H9 (cell line): ENCODE measurements around the gene OR10A4. TPM values are rescaled to one million over a fixed set of nuclear protein-coding genes. Genes with fewer than 3 reads are reported as not detected.

Experiments
- DNase-seq: peaks from one replicate; pipeline ENCODE4 v3.0.0-alpha.2; 2017
- H2AFZ ChIP-seq: one replicate; pipeline ENCODE4 v1.6.1; 2013; ENCODE audit warnings: mild to moderate bottlenecking, low read length, control low read depth, moderate library complexity
- H2AK5ac ChIP-seq: 2 replicates; pipeline ENCODE4 v1.6.1; 2013; ENCODE audit warnings: low read length, control low read depth, mixed read lengths; ENCODE audit not compliant: insufficient read length
- H2BK120ac ChIP-seq: one replicate; pipeline ENCODE4 v1.6.1; 2013; ENCODE audit warnings: low read depth, mild to moderate bottlenecking, low read length, control low read depth, inconsistent platforms; ENCODE audit not compliant: poor library complexity, severe bottlenecking
- H2BK12ac ChIP-seq: 2 replicates; pipeline ENCODE4 v1.6.1; 2013; ENCODE audit warnings: low read length, control low read depth, mixed read lengths, low read depth; ENCODE audit not compliant: insufficient read length
- H2BK15ac ChIP-seq: 2 replicates; pipeline ENCODE4 v1.6.1; 2013; ENCODE audit warnings: low read depth, low read length, control low read depth
- H2BK20ac ChIP-seq: one replicate; pipeline ENCODE4 v1.6.1; 2013; ENCODE audit warnings: low read depth, mild to moderate bottlenecking, low read length, control low read depth, inconsistent platforms; ENCODE audit not compliant: poor library complexity, severe bottlenecking
- H2BK5ac ChIP-seq: 2 replicates; pipeline ENCODE4 v1.6.1; 2013; ENCODE audit warnings: low read length, control low read depth, mixed read lengths; ENCODE audit not compliant: insufficient read length
- H3K14ac ChIP-seq: 2 replicates; pipeline ENCODE4 v1.6.1; 2013; ENCODE audit warnings: low read length, control low read depth; ENCODE audit not compliant: insufficient read depth
- H3K18ac ChIP-seq: 2 replicates; pipeline ENCODE4 v1.6.1; 2013; ENCODE audit warnings: low read depth, mild to moderate bottlenecking, mixed read lengths, low read length, control low read depth; ENCODE audit not compliant: insufficient read length
- H3K23ac ChIP-seq: 2 replicates; pipeline ENCODE4 v1.6.1; 2013; ENCODE audit warnings: low read length, control low read depth, mixed read lengths, low read depth; ENCODE audit not compliant: insufficient read length
- H3K23me2 ChIP-seq: 2 replicates; pipeline ENCODE4 v1.6.1; 2013; ENCODE audit warnings: low read depth, mild to moderate bottlenecking, mixed read lengths, low read length, control low read depth; ENCODE audit not compliant: insufficient read length, poor library complexity, severe bottlenecking
- H3K27ac ChIP-seq: 2 replicates; pipeline ENCODE4 v1.5.1; 2013; ENCODE audit warnings: low read length, control low read depth, mixed read lengths, low read depth; ENCODE audit not compliant: insufficient read length
- H3K27me3 ChIP-seq: 2 replicates; pipeline ENCODE4 v1.6.1; 2013; ENCODE audit warnings: low read length, control low read depth, inconsistent platforms; ENCODE audit not compliant: insufficient read depth
- H3K4ac ChIP-seq: 2 replicates; pipeline ENCODE4 v1.6.1; 2013; ENCODE audit warnings: low read depth, mild to moderate bottlenecking, control low read depth, inconsistent platforms, low read length, moderate library complexity
- H3K4me1 ChIP-seq: 2 replicates; pipeline ENCODE4 v1.6.1; 2013; ENCODE audit warnings: low read length, control low read depth, inconsistent platforms; ENCODE audit not compliant: insufficient read depth
- H3K4me2 ChIP-seq: 2 replicates; pipeline ENCODE4 v1.6.1; 2013; ENCODE audit warnings: low read length, control low read depth, mixed read lengths; ENCODE audit not compliant: insufficient read length, insufficient read depth
- H3K56ac ChIP-seq: 2 replicates; pipeline ENCODE4 v1.6.1; 2013; ENCODE audit warnings: low read depth, mild to moderate bottlenecking, mixed read lengths, low read length, control low read depth; ENCODE audit not compliant: insufficient read length
- H3K79me1 ChIP-seq: 2 replicates; pipeline ENCODE4 v1.6.1; 2013; ENCODE audit warnings: low read depth, mild to moderate bottlenecking, moderate library complexity, low read length, control low read depth, inconsistent platforms; ENCODE audit not compliant: insufficient read depth, poor library complexity, severe bottlenecking
- H3K79me2 ChIP-seq: 2 replicates; pipeline ENCODE4 v1.6.1; 2013; ENCODE audit warnings: low read length, control low read depth, inconsistent platforms; ENCODE audit not compliant: insufficient read depth
- H3K9ac ChIP-seq: 2 replicates; pipeline ENCODE4 v1.6.1; 2013; ENCODE audit warnings: low read length, control low read depth, mixed read lengths; ENCODE audit not compliant: insufficient read length; ENCODE audit errors: extremely low read depth
- H3K9me3 ChIP-seq: one replicate; pipeline ENCODE4 v1.6.1; 2013; ENCODE audit warnings: low read depth, low read length, inconsistent platforms; ENCODE audit not compliant: control insufficient read depth
- H3T11ph ChIP-seq: one replicate; pipeline ENCODE4 v1.6.1; 2013; ENCODE audit warnings: mild to moderate bottlenecking, low read length, control low read depth, inconsistent platforms
- H4K20me1 ChIP-seq: one replicate; pipeline ENCODE4 v1.6.1; 2013; ENCODE audit not compliant: control insufficient read depth, insufficient read length, insufficient read depth
- H4K5ac ChIP-seq: 2 replicates; pipeline ENCODE4 v1.6.1; 2013; ENCODE audit warnings: low read depth, mild to moderate bottlenecking, mixed read lengths, low read length, control low read depth; ENCODE audit not compliant: insufficient read length
- H4K8ac ChIP-seq: replicated peaks from 2 replicates; pipeline ENCODE4 v1.6.1; 2013; ENCODE audit warnings: low read length, control low read depth, mixed read lengths, low read depth; ENCODE audit not compliant: insufficient read length
- H4K91ac ChIP-seq: 2 replicates; pipeline ENCODE4 v1.6.1; 2013; ENCODE audit warnings: low read depth, mild to moderate bottlenecking, moderate library complexity, mixed read lengths, low read length, control low read depth; ENCODE audit not compliant: insufficient read length
- H3K27ac Mint-ChIP-seq, 3 experiments: 2 replicates in 2 of 3; 3 replicates in 1 of 3; pipeline ENCODE4 v1.8.0; 2020 to 2021; ENCODE audit warnings: mixed read lengths in 3 of 3, mild to moderate bottlenecking in 1 of 3, moderate library complexity in 1 of 3
- H3K27me3 Mint-ChIP-seq: 2 replicates; pipeline ENCODE4 v1.8.0; 2021; ENCODE audit warnings: low read depth, mild to moderate bottlenecking, moderate library complexity, mixed read lengths
- H3K36me3 Mint-ChIP-seq, 3 experiments: 2 replicates in 2 of 3; 3 replicates in 1 of 3; pipeline ENCODE4 v1.8.0; 2020 to 2021; ENCODE audit warnings: low read depth in 3 of 3, mixed read lengths in 3 of 3; ENCODE audit not compliant: insufficient read depth in 1 of 3
- H3K4me1 Mint-ChIP-seq, 2 experiments: 2 replicates each; pipeline ENCODE4 v1.8.0; 2020; ENCODE audit warnings: mixed read lengths in 2 of 2
- H3K4me3 Mint-ChIP-seq, 2 experiments: 2 replicates in 1 of 2; 3 replicates in 1 of 2; pipeline ENCODE4 v1.8.0; 2020 to 2021; ENCODE audit warnings: mild to moderate bottlenecking in 2 of 2, mixed read lengths in 2 of 2, moderate library complexity in 1 of 2
- H3K9me3 Mint-ChIP-seq, 2 experiments: 2 replicates in 1 of 2; 3 replicates in 1 of 2; pipeline ENCODE4 v1.8.0; 2020; ENCODE audit warnings: mild to moderate bottlenecking in 2 of 2, mixed read lengths in 2 of 2, moderate library complexity in 1 of 2
- CTCF ChIP-seq: fragments of 200-600 bp; sonication (generic); conservative IDR thresholded peaks from 3 replicates; pipeline ENCODE4 v1.8.0; 2021; ENCODE audit warnings: antibody characterized with exemption, mild to moderate bottlenecking
- total RNA-seq: library from RNA; stranded (reverse); gene quantifications from 2 replicates; pipeline ENCODE4 v1.2.1, GENCODE V29; 2021

Gene OR10A4
- total RNA-seq, 1 experiment from 2014 or later = not detected

- no peak overlapping the region for H3K27ac Mint-ChIP-seq
- Histone ChIP-seq H4K5ac (no peak overlapping the region), H3K4me2 (no peak overlapping the region), H3K56ac (no peak overlapping the region), H2BK15ac (no peak overlapping the region), H2BK12ac (no peak overlapping the region), H2AK5ac (no peak overlapping the region), H3K23ac (no peak overlapping the region), H3K27me3 (no peaks in the 10 kb centered on the region), H3K9me3 (no peaks in the 10 kb centered on the region), H4K91ac (no peak overlapping the region), H3K27ac (no peak overlapping the region), H3K79me2 (no peaks in the 10 kb centered on the region), H3K23me2 (no peaks in the 10 kb centered on the region), H3K4me1 (no peaks in the 10 kb centered on the region; the same call in 1 of the 2 replicates), H4K20me1 (no peaks in the 10 kb centered on the region), H2AFZ (no peak overlapping the region), H3T11ph (no peak overlapping the region), H2BK120ac (no peak overlapping the region), H2BK5ac (no peak overlapping the region), H3K9ac (no peak overlapping the region), H2BK20ac (no peak overlapping the region), H4K8ac (no peak overlapping the region), H3K18ac (no peak overlapping the region), H3K4ac (no peak overlapping the region), H3K79me1 (no peaks in the 10 kb centered on the region), H3K14ac (no peak overlapping the region)
- H3K4me1 Mint-ChIP-seq = no peaks in the 10 kb centered on the region
- no peak overlapping the region for H3K4me3 Mint-ChIP-seq
- TF ChIP-seq CTCF = no peak
- no peaks in the 10 kb centered on the region for H3K27me3 Mint-ChIP-seq
- no peaks in the 10 kb centered on the region for H3K36me3 Mint-ChIP-seq
- no peaks in the 10 kb centered on the region for H3K9me3 Mint-ChIP-seq
- DNase-seq = no peak
Observed at GRCh38 chr11:6895010-6895409, 18.6 kb downstream of the OR10A4 start.
